HG03457 (cell line): ENCODE results near the gene FOSB.

Experiments used
- ATAC-seq: cut with Tn5 transposase; IDR thresholded peaks from one replicate; pipeline ENCODE4 v1.9.1; 2021; ENCODE audit warnings: moderate number of reproducible peaks; ENCODE audit not compliant: unreplicated experiment

FOSB gene

DNA sequence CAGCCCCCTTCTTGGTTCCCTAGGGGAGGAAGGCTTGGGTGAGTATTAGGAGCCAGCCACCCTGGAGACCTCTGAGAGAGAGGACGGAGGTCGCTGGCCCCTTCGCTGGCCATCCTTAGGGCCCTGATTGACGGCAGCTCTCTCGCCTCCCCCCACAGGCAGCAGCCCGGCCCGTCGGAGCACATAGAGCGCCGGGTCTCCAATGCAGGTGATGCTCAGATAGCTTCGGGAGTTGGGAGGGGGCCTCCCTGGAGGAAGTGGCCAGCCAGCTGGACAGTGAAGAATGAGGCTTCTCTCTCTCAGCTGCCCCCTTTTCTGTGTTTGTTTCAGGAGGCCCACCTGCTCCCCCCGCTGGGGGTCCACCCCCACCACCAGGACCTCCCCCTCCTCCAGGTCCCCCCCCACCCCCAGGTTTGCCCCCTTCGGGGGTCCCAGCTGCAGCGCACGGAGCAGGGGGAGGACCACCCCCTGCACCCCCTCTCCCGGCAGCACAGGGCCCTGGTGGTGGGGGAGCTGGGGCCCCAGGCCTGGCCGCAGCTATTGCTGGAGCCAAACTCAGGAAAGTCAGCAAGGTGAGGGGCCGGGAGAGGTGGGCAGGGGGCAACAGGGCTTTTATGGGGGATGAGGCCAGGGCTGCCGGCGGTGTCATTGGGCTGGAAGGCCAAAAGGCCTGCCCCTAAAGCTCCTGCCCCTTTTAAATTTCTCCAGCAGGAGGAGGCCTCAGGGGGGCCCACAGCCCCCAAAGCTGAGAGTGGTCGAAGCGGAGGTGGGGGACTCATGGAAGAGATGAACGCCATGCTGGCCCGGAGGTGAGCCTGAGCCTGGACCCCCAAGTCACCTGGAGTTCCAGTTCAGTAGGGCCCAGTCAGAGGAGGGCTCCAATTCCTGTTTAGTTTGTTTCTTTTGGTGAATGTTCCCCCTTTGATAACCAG is 54.5 kb downstream of the FOSB start:
- ATAC-seq, result no peak

DNA sequence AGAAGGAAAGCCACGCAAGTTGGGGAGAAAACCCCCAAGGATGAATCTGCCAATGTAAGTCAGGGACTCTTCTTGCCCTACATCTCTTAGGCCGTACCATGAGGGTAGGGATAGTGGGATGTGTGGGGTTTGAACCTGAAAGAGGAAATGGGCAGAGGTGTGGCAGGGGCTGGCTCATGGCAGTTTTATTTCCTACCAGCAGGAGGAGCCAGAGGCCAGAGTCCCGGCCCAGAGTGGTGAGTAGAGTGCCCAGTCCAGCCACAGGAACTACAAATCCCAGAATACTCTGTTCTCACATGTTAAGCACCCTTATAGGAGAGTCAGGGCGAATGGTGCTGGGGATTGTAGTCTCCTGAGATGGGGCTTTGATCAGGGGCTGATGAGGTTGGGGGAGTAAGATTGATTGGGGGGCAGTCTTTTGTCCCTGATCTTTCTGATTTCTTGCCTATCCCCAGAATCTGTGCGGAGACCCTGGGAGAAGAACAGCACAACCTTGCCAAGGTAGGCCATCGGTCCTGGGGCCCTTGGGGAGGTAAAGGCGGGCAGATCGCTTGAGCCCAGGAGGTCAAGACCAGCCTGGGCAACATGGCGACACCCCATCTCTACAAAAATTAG is 56.0 kb downstream of the FOSB start:
- no peak for ATAC-seq

DNA sequence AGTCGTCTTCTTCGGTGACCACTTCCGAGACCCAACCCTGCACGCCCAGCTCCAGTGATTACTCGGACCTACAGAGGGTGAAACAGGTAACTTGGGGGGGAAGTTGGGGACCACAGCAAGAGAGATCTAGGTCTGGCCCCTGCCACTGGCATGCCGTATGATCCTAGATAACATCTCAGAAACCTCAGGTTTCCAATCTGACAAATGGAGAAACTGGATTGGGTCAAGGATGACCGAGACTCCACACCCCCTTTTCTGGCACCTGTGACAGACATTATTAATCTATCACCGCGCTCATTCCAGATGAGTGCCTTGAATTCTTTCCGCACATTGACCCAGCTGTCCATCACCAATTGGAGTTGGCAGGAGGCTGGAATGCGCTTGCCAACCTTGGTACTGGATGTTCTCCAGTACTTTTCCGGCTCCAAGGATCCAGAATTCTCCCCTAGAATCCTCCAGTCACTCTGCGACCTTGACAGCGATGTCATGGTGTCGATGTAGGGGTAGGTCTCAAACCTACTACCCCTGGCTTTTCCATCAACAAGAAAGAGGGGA is 56.9 kb downstream of the FOSB start:
- no peak for ATAC-seq
